HG03280 (cell line): Measurements from ENCODE around the gene NDST4.

Experiments used
- ATAC-seq: cut with Tn5 transposase; IDR thresholded peaks from one replicate; pipeline ENCODE4 v1.9.1; 2021; ENCODE audit warnings: mild to moderate bottlenecking, moderate library complexity; ENCODE audit not compliant: unreplicated experiment

Gene NDST4

DNA sequence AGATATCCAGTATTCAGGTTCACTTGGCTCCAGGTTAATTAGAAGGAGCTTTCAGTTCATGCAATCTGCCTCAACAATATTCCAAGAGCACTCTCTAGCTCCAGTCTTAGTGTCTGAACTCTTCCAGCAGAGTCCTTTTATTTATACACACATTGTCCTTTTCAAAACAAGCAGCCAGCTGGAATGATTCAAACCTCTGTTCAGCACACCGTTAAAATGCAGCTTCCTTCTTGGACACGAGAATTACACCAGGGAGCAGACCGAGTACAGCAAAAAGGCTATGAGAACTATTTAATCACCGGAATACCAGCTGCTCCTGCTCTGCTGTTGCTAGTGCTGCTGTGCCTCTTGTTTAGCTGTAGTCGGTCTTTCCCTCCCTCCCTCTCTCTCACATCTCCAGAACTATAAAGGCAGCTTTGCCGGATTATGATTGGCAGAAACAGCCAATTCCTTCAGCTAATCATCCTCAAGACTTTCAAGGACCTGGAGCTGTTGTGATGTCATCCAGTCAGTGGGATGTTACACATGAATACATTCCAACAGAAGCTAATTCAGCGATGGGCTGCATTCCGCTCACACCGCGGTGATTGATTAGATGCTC, at the start of gene NDST4:
Gene NDST4, minus strand, starts transcription at position 115 of the 601 bp plus-strand sequence. CDS start 36,584 bp downstream, outside the sequence.
- ATAC-seq: no peak

DNA sequence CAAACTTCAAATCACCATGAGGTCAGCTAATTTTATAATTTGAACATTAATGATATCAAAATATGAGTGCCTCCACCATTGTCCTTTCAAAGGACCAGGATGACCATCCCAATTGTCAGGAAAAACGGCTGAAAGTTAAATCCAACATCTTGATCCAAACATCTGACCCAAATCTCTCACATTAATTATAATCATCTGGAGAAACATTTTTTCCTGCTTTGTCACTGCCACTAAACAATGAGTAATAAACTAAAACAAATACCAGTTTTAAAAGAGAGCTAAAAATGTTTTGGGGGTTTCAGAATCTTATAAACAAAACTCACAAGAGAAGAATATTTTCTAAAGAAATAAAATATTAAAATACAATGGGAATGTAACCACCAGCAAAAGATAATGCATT, 45.7 kb upstream of the NDST4 start:
- no peak for ATAC-seq

DNA sequence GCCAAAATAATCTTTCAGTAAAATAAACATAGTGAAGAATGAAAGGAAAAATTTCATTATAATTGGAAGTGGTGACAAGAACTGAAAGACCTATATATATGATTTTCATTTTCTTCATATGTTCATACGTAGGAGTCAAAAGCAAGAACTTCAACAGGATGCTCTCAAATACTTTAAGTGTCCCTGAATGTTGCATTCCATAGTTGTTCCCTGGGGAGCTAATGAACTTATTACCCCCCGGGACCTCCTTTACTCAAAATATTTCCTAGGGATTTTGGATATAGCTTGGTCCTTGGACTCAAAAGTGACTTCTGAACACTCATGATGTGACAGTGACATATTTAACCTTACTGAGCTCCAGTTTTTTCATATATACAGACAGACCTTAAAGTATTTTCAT, 44.9 kb upstream of the NDST4 start:
- ATAC-seq: no peak

DNA sequence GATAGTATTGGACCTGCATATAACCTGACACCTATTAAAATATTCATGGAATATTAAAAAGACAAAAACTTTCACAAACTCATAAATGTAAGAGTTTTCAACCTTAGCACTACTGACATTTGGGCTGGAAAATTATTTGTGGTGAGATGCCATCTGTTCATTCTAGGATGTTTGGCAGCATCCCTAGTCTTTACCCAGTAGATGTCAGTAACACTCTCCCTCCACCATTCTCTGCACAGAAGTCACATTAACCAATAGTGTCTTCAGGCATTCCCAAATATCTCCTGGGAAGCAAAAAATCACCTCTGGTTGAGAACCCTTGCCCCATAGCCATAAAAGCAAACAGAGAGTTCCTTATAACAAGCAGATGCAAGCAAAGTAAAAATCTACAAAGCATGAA, 41.4 kb upstream of the NDST4 start:
- ATAC-seq: no peak

DNA sequence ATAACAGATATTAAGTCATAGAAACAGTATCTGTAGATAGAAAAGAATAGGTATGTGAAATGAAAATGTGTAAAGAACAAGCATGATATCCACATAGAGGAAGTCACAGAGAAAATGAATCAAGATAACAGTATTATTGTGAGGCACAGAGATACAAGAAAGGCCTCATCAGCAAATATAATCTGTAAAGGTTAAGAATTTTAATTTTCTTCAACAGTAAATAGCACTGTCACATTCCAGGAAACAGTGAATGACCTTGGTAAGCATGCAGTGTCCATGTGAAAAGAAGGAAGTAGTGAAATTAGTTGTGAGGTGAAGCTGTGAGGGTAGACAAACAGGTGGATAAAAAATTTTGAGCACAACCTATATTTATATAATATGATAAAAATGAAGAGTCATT, 39.5 kb upstream of the NDST4 start:
- no peak for ATAC-seq

DNA sequence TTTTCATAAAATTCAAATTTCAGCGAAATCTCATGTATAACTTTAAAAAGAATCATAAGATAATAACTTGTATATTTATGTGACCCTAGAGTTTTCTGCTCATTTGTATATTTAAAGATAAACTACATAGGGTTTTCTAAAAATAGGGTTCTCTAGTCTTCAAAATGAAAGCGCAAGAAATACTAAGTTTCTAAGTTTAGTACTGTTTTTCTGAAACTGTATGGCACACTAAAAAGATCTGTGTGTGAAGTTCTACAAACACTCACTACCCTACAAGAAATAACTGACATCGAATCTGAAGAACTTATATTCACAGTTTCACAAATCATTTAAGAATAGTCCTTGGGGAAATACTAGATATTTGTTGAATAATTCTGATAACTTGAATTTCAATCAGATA, 38.7 kb upstream of the NDST4 start:
- peak; percentile 85 for ATAC-seq

DNA sequence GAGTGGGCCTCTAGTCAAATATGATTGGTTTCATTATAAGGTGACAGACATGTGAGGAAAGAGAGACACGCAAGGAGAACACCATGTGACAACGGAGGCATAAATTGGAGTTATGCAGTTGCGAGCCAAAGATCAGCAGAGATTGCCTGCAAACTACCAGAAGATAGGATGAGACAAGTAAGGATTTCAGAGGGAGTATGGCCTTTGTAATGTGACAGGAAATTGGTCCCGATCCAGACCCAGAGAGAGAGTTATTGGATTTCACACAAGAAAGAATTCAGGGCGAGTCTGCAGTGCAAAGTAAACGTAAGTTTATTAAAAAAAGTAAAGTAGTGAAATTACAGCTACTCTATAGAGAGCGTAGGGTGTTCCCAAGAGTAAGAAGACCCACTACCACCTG, 35.7 kb upstream of the NDST4 start:
- no peak for ATAC-seq

DNA sequence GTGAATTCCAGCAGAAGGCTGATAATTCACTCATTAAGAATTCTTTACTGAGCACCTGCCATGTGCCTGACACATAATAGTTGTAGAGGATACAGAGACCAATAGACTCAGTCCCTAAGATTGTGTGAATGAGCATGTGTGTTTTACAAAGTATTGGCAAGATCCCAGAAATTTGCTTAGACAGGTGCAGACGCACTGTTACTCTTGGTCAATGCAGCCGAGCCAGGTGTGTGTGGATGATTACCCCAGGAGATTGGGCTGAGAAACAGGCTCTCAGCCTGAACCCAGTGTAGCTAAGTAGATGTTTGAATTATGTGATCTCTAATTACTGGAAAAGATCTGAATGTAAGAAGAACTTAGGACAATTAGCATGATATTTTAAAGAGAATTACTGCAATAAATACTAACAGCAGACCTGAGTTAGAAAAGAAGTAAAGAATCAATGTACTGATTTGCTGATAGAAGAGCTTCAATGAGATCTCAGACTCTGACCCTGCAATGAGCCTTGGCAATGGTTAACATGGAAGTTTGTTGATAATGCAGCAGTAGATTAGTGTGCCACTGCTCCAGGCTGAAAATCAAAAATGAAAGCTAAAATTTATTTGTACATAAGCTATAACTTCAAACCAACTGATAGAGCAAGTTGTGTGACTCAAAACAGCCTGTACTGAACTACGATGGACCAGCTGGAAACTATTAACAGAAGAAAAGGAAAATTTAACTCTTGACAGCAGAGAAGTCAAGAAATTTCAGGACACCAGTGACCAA, 32.2 kb upstream of the NDST4 start:
- ATAC-seq: no peak

DNA sequence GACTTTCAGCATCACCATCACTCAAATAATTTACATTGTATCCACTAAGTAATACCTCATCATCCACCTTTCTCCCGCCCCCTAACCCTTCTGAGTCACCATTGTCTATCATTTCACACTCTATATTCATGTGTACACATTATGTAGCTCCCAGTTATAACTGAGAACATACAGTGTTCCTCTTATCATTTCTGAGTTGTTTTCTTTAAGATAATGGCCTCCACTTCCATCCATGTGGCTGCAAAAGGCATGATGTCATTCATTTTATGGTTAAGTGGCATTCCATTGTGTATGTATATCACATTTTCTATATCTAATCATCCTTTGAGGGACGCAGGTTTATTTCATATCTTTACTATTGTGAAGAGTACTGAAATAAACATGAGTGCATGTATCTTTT, 14.6 kb upstream of the NDST4 start:
- ATAC-seq: no peak

DNA sequence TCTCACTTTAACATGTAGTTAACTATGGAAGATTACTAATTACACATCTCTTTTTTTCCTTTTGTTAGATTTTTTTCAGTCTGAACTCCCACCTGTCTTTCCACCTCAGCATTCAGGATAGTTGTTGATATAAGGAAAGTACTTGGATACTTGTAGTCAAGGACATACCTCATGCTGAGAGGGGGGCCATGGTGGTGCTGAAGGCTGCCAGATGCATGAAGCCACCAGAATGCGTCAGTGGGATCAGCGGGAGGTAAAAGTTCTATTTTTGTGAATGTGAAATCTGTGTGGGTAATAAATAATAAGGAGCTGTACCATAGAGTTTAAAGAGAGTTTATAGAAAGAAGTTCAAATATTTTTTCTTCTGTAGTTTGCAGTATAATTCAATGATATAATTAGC, 13.1 kb upstream of the NDST4 start:
- ATAC-seq: no peak

DNA sequence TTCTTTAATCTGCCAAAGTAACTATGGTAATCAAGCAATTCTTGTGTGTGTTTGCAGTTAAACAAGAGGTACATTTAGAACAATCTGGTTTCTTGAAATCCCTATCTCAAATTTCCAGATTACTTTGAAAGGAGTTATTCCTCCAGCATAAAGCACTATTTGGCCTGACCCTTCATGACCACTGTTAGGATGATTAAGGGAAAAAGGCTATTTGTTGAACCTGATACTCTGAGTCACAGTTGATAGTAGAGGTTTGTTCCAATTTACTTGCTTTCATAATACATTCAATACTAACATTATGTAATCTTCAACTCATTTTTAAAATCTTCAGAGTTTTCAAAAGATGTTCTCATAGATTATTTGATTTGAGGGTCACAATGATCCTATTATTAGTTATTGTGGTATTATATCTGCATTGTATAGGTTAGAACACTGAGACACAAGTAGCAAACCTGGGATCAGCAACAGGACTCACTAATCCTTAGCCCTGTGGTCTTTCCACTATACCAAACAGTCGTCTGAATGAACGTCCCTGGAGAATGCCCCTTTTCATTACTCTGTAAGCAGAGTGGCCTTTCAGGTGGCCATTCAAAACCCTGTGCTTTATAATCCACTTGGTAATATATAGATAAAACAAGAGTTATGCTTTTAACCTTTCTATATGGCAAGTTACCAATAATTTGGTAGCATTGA, 8.1 kb upstream of the NDST4 start:
- ATAC-seq: no peak

DNA sequence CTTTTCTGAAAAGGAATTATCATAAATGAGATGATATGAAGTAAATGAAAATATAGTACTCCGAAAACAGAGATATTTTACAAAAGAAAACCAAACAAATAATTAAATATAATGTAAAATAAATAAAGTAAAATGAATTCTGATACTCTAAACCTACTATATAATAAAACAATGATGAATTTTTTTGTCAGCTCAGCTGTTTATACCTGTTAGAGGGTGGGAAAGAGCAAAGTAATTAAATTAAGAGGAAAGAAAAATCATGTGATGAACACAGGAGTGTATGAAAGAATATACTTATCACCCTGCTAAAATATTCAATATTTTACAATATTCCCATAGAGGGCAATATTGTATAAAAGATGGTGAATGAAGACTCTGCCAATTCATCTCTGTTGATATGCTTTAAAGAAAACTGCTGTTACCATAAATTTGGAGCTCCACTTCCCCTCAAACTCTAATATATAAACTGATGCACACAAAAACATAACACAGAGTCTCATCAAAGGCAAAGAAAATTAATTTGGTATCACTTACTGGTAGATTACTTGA, 6.5 kb upstream of the NDST4 start:
- no peak for ATAC-seq

DNA sequence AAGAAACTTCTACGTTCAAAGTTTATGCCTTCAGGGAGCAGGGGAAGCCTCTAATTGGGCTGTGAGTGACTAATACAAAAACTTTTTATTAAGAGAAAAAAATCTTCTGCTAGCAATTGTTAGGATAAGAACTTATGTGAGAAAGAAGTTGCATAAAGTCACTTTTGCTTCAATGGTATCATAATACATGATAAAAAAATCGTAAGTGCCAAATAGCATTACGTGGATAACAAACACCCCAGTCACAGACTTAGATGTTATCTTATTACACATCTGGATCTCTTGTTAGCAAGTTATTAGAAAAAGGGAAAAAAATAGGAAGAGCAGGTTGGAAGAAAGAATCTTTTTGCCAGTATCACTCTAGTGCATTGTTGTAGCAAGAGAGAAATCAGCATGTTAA, 4.2 kb upstream of the NDST4 start:
- ATAC-seq: no peak

DNA sequence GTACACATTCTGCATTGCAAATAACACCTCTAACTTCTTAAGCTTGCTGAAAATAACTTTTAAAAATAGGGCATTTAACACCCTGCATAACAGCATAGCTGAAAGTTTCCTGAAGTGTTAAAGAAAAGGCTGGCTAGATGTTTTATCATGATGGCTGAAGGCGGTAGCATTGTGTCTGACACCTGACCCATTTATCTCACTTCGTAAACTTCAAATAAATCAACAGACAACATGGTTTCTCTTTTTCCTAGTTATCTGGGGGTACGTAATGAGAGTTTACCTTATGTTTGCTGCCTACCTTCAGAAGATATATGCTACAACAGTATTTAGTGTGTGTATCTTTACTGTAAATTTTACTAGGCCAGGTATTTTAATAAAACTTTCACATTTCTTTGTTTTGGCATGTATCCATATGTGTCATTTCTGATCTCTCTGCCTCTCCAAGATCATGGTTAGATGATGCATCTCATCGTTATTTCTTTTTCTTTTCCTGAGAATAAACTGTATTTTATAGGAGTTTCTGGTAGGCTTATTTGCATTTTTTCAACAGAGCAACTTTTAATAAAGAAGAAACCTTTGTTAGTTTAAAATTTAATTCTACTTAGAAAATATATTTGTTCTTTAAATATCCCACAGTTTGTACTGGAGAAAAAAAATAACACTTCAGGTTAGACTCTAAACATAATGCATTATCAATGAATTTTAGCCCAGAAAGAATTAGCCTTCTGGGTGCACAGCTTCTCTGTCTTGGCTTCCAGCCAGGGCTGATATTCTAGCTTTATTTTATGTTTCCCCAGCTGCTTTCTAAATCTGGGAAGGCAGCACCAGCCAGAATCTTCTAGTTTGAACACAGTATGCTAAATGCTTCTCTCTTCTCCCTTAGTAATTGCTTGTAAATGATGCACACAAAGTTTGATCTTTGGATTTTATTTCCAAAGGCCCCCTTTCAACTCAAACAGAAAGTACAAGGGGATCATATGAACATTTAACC, 2.9 kb downstream of the NDST4 start:
- no peak for ATAC-seq

DNA sequence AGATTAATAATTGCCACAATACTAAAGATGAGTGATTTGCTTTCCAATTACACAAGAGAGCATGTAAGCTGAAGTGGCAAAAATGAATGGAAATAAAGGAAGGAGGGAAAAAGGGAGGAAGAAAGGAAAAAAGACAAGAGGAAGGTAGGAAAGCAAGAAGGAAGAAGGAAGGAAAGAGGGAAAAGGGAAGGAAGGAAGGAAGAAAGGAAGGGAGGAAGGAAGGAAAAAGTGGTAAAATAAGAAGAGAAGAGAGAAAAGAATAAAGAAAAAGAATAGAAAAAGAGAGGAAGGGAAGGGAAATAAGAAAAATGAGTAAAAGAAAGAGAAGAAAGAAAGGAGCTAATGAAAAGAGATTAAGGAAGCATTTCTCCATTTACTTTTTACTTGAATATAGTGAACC, 4.6 kb downstream of the NDST4 start:
- no peak for ATAC-seq

DNA sequence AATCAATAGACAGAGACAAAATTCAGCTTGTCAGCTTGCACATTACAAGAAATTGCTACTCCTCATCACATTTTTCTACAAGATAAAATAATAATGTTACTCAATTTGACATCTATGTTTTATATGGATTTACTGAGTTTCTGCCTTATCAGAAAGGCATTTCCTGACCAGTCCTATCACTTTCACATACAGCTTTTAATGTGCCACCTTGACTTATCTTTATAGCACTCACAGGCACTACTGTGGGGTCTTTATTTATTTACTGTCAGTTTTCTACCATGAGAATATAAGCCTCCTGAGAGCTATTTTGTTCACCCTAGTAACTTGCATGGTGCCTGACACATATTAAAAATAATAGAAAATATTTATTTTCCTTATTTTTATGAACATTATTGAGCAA, 6.0 kb downstream of the NDST4 start:
- ATAC-seq: no peak

DNA sequence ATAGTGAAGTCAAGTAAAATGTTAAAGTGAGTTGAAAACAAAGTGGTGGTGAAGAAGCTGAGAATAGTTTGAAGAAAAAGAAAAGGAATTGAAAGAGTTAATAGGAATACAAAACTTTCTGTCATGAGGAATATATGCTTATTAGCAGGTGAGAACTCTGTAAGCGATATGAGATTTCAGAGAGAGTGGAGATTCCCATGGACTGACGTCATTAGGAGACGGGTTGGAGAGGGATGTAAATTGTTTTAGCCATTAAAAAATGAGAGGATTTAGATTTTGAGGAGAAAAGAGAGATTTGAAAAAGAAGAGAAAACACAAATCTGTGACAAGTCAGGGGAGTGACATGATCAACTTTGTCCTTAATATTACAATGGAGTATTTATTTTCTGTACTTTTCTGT, 11.7 kb downstream of the NDST4 start:
- no peak for ATAC-seq

DNA sequence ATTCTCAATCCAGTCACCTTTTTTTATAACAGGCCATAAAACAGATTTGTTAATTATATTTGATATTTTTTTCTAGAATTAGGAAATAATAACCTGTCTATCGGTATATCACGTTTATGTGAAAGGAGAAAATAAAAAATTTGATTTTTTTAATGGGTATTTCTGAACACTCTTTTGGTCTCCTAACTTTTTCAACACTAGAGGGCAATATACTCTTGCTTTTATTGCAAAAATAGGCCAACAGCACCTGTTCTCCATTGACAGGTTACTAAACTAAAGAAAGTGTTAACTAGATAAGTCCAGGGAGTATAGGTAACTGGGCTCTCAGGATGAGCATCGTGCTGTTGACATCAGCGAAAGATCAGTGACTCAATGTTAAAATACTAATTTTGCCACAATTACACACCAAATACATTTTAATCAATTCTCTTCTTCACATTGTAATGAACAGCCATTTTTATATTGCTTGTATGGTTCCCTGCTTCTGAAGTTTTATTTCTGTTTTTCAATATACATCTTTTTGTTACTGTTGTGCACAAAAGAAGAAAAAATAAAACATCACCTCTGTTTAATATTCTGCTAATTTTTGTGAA, 22.8 kb downstream of the NDST4 start:
- no peak for ATAC-seq

DNA sequence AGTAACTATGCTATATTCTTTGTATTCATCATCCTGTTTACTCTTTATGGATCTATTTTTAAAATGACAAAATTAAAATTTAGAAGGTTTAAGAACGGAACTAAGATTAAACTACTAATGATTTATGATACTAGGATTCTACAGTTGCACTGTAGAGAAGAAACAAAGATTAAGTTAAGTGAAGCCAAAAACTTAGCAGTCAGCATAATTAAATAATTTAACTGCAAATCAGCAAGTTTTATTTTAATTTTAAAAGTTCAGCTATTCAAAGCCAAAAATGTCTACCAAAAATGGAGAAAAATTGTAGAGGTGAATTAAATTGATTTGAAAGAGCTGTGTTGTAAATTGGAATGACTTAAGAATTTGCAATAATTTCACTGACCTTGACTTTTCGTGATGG, 30.8 kb downstream of the NDST4 start:
- no peak for ATAC-seq

DNA sequence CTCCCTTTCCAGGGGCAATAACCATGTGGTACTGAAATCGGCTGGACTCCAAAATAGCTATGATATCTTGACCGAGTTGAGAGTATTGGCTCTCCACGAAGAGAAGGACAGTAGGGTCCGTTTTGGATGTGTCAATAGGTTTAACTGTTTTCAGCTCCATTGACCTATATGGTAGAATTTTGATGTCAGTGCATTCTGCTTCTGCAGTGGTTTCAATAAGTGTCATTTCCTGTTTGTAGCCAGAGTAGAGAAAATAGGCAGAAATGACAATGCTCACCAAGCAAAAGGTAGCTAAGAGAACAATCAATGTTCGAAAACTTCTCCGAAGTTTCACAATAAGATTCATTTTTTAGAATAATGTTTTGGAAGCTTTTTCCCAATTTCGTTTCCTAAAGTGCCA, 36.7 kb downstream of the NDST4 start:
- ATAC-seq: no peak
